HEK293 (cell line): Measurements from ENCODE around the gene COQ8A.

ENCODE experiments used
- CTCF ChIA-PET: fragments of 350-600 bp; formaldehyde crosslinking; extraction: SDS; loops from one replicate; lab custom pipeline; 2021; ENCODE audit warnings: antibody characterized with exemption; lab: Yijun Ruan, JAX
- POLR2A ChIA-PET: fragments of 300-600 bp; formaldehyde crosslinking; extraction: SDS; loops from one replicate; lab custom pipeline; 2020; ENCODE audit warnings: antibody characterized with exemption, inconsistent platforms; lab: Yijun Ruan, JAX
- H3K27ac ChIP-seq: fragments of 200-500 bp; sonication (Bioruptor generic); 2 replicates; pipeline ENCODE4 v1.5.1; 2014; ENCODE audit warnings: low read depth, low read length, control low read depth, inconsistent platforms; ENCODE audit errors: extremely low read depth
- H3K36me3 ChIP-seq, 2 experiments: fragments of 200-500 bp in 1 of 2; sonication (Bioruptor generic) in 1 of 2; 1 replicate in 1 of 2; 2 replicates in 1 of 2; pipeline ENCODE4 v1.5.1; 2014 to 2017; ENCODE audit warnings: inconsistent platforms in 2 of 2, low read length in 2 of 2; ENCODE audit not compliant: control insufficient read depth in 2 of 2, insufficient read depth in 1 of 2
- H3K4me1 ChIP-seq: fragments of 200-500 bp; sonication (Bioruptor generic); 2 replicates; pipeline ENCODE4 v1.5.1; 2014; ENCODE audit warnings: mild to moderate bottlenecking, low read length, inconsistent platforms; ENCODE audit not compliant: control insufficient read depth, insufficient read depth
- H3K4me3 ChIP-seq: 2 replicates; pipeline ENCODE4 v1.5.1; 2011; ENCODE audit warnings: low read depth, mild to moderate bottlenecking, control low read depth, low read length, moderate library complexity
- H3K9me3 ChIP-seq: fragments of 200-500 bp; sonication (Bioruptor generic); 2 replicates; pipeline ENCODE4 v1.5.1; 2014; ENCODE audit warnings: low read depth, low read length, inconsistent platforms; ENCODE audit not compliant: control insufficient read depth, insufficient read depth
- BCL6B ChIP-seq: fragments of 450-650 bp; formaldehyde crosslinking; IDR thresholded peaks from 2 replicates; pipeline ENCODE4 v1.5.1; 2017; ENCODE audit warnings: missing biosample characterization, missing genetic modification characterization
- GLI2 ChIP-seq: fragments of 450-650 bp; formaldehyde crosslinking; IDR thresholded peaks from 2 replicates; pipeline ENCODE4; 2017; ENCODE audit warnings: missing biosample characterization, missing genetic modification characterization, low read depth, borderline replicate concordance
- KLF1 ChIP-seq: fragments of 450-650 bp; formaldehyde crosslinking; IDR thresholded peaks from 2 replicates; pipeline ENCODE4 v1.5.1; 2016; ENCODE audit warnings: missing biosample characterization, missing genetic modification characterization
- MZF1 ChIP-seq: fragments of 450-650 bp; formaldehyde crosslinking; IDR thresholded peaks from 2 replicates; pipeline ENCODE4 v1.5.1; 2017; ENCODE audit warnings: missing biosample characterization, missing genetic modification characterization, borderline replicate concordance
- OSR2 ChIP-seq: fragments of 450-650 bp; formaldehyde crosslinking; IDR thresholded peaks from 2 replicates; pipeline ENCODE4 v1.5.1; 2016; ENCODE audit warnings: missing biosample characterization, missing genetic modification characterization
- PATZ1 ChIP-seq: fragments of 450-650 bp; formaldehyde crosslinking; IDR thresholded peaks from 2 replicates; pipeline ENCODE4 v1.5.1; 2016; ENCODE audit warnings: missing biosample characterization, missing genetic modification characterization
- PRDM6 ChIP-seq: fragments of 450-650 bp; formaldehyde crosslinking; IDR thresholded peaks from 2 replicates; pipeline ENCODE4 v1.5.1; 2017; ENCODE audit warnings: missing biosample characterization, missing genetic modification characterization
- REST ChIP-seq: fragments of 450-650 bp; formaldehyde crosslinking; IDR thresholded peaks from 2 replicates; pipeline ENCODE4 v1.5.1; 2016; ENCODE audit warnings: missing biosample characterization, missing genetic modification characterization
- SCRT1 ChIP-seq: fragments of 450-650 bp; formaldehyde crosslinking; IDR thresholded peaks from 2 replicates; pipeline ENCODE4 v1.5.1; 2016; ENCODE audit warnings: missing biosample characterization, missing genetic modification characterization, borderline replicate concordance
- ZBTB21 ChIP-seq: fragments of 450-650 bp; formaldehyde crosslinking; IDR thresholded peaks from 2 replicates; pipeline ENCODE4 v1.5.1; 2017; ENCODE audit warnings: missing biosample characterization, missing genetic modification characterization
- ZBTB7A ChIP-seq: fragments of 450-650 bp; formaldehyde crosslinking; IDR thresholded peaks from 2 replicates; pipeline ENCODE4 v1.5.1; 2016; ENCODE audit warnings: low read depth, missing biosample characterization, missing genetic modification characterization
- ZNF449 ChIP-seq: fragments of 450-650 bp; formaldehyde crosslinking; IDR thresholded peaks from 2 replicates; pipeline ENCODE4 v1.5.1; 2017; ENCODE audit warnings: missing biosample characterization, mild to moderate bottlenecking, missing genetic modification characterization, moderate library complexity
- ZNF473 ChIP-seq: fragments of 450-650 bp; formaldehyde crosslinking; IDR thresholded peaks from 2 replicates; pipeline ENCODE4 v1.5.1; 2017; ENCODE audit warnings: missing biosample characterization, missing genetic modification characterization
- ZNF596 ChIP-seq: fragments of 450-650 bp; IDR thresholded peaks from 2 replicates; pipeline ENCODE4 v1.5.0; 2018; ENCODE audit warnings: missing biosample characterization, mild to moderate bottlenecking, missing genetic modification characterization, moderate library complexity
- ZNF629 ChIP-seq: fragments of 450-650 bp; formaldehyde crosslinking; IDR thresholded peaks from 2 replicates; pipeline ENCODE4 v1.5.1; 2017; ENCODE audit warnings: missing biosample characterization, missing genetic modification characterization
- ZNF704 ChIP-seq: fragments of 450-650 bp; formaldehyde crosslinking; IDR thresholded peaks from 2 replicates; pipeline ENCODE4 v1.5.1; 2016; ENCODE audit warnings: missing biosample characterization, missing genetic modification characterization
- ZNF830 ChIP-seq: fragments of 450-650 bp; IDR thresholded peaks from 2 replicates; pipeline ENCODE4 v1.5.0; 2018; ENCODE audit warnings: missing biosample characterization, missing genetic modification characterization, low read depth, mild to moderate bottlenecking, moderate library complexity

The COQ8A gene

GRCh38 chr1:226979115-226979516 lies 39.0 kb downstream of the COQ8A start (continued):
- TF ChIP-seq REST (tag by site-specific recombination) = no peak
- TF ChIP-seq ZNF629 (tag by site-specific recombination) = no peak
- no peak for TF ChIP-seq ZNF449 (tag by site-specific recombination)

- Histone ChIP-seq H3K27ac (no peak overlapping the region), H3K4me1 (no peaks in the 10 kb centered on the region), H3K4me3 (no peak overlapping the region), H3K9me3 (no peaks in the 10 kb centered on the region), H3K36me3 (peaks cover 12 to 35% of the 10 kb centered on the region in 2 experiments; a peak in 2 of 3 replicates)
- POLR2A ChIA-PET = interaction anchor here (1.0 kb wide), 1 partner anchor 39 kb away, joined by 4 read pairs; the partner anchor contains the start of gene COQ8A
- TF ChIP-seq PATZ1 (tag by site-specific recombination) (no peak), MZF1 (no peak), PRDM6 (tag by site-specific recombination) (no peak), ZBTB7A (tag by site-specific recombination) (no peak), SCRT1 (tag by site-specific recombination) (no peak), ZNF596 (no peak), BCL6B (tag by site-specific recombination) (no peak), KLF1 (no peak), ZNF830 (tag by site-specific recombination) (no peak), ZNF473 (tag by site-specific recombination) (no peak), ZBTB21 (tag by site-specific recombination) (no peak), ZNF704 (tag by site-specific recombination) (no peak), REST (tag by site-specific recombination) (no peak), OSR2 (tag by site-specific recombination) (no peak), GLI2 (no peak)
- CTCF ChIA-PET = no interaction called here
Measured at GRCh38 chr1:226979517-226980121, 39.5 kb downstream of the COQ8A start.
